Caco-2 (cell line): ENCODE measurements around the gene TTLL5. TPM values are rescaled to one million over a fixed set of nuclear protein-coding genes. Genes with fewer than 3 reads are reported as not detected.

ENCODE experiments used
- BruUV-seq: library from RNA; stranded (reverse); fragments of 400-500 nt; replicated peaks from 2 replicates; lab custom pipeline; 2021; lab: Mats Ljungman, UMichigan
- CTCF ChIA-PET: fragments of 300-600 bp; sonication (Branson Sonifier 250); formaldehyde crosslinking; loops from one replicate; lab custom pipeline; 2022; ENCODE audit warnings: antibody characterized with exemption; lab: Charles Lee
- POLR2A ChIA-PET: fragments of 300-600 bp; sonication (Branson Sonifier 250); formaldehyde crosslinking; loops from one replicate; lab custom pipeline; 2022; ENCODE audit warnings: antibody characterized with exemption; lab: Charles Lee
- DNase-seq, 2 experiments: peaks; one replicate each; pipeline versions ENCODE4 v3.0.0 to v3.0.0-alpha.2; 2020 to 2022
- H3K27me3 ChIP-seq: replicated peaks from 2 replicates; pipeline ENCODE4 v1.6.0; 2011; ENCODE audit warnings: low read length; ENCODE audit not compliant: control insufficient read depth, insufficient read depth
- H3K36me3 ChIP-seq: 2 replicates; pipeline ENCODE4 v1.5.1; 2011; ENCODE audit warnings: low read length; ENCODE audit not compliant: control insufficient read depth, insufficient read depth
- H3K4me1 ChIP-seq: fragments of 250-450 bp; sonication (Bioruptor Pico); 2 replicates; pipeline ENCODE4 v1.5.1; 2020; ENCODE audit warnings: mild to moderate bottlenecking
- H3K4me3 ChIP-seq: 2 replicates; pipeline ENCODE4 v1.5.1; 2011; ENCODE audit warnings: low read depth, mild to moderate bottlenecking, control low read depth, low read length
- H3K9me3 ChIP-seq: fragments of 250-450 bp; sonication (Bioruptor Pico); 2 replicates; pipeline ENCODE4 v1.5.1; 2020; ENCODE audit warnings: mild to moderate bottlenecking, moderate library complexity
- H3K27ac Mint-ChIP-seq: one replicate; pipeline ENCODE4 v1.8.0; 2022; ENCODE audit warnings: mixed read lengths; ENCODE audit not compliant: unreplicated experiment
- H3K27me3 Mint-ChIP-seq: one replicate; pipeline ENCODE4 v1.8.0; 2022; ENCODE audit warnings: mixed read lengths; ENCODE audit not compliant: insufficient read depth, unreplicated experiment
- H3K36me3 Mint-ChIP-seq: one replicate; pipeline ENCODE4 v1.8.0; 2022; ENCODE audit warnings: mild to moderate bottlenecking, mixed read lengths; ENCODE audit not compliant: insufficient read depth, unreplicated experiment
- H3K4me1 Mint-ChIP-seq: one replicate; pipeline ENCODE4 v1.8.0; 2022; ENCODE audit warnings: low read depth, mixed read lengths; ENCODE audit not compliant: unreplicated experiment
- H3K4me3 Mint-ChIP-seq: one replicate; pipeline ENCODE4 v1.8.0; 2022; ENCODE audit warnings: mild to moderate bottlenecking, moderate library complexity, mixed read lengths; ENCODE audit not compliant: unreplicated experiment
- H3K9me3 Mint-ChIP-seq: one replicate; pipeline ENCODE4 v1.8.0; 2022; ENCODE audit warnings: mixed read lengths; ENCODE audit not compliant: unreplicated experiment
- CTCF ChIP-seq, 2 experiments: fragments of 200-600 bp in 1 of 2; IDR thresholded peaks; 1 replicate in 1 of 2; 2 replicates in 1 of 2; pipeline versions ENCODE4 v1.5.1 to v1.8.0; 2011 to 2022; ENCODE audit warnings: antibody characterized with exemption in 1 of 2, control low read depth in 1 of 2, inconsistent platforms in 1 of 2, low read depth in 1 of 2, low read length in 1 of 2, mild to moderate bottlenecking in 1 of 2, moderate library complexity in 1 of 2; ENCODE audit not compliant: insufficient read depth in 1 of 2, severe bottlenecking in 1 of 2, unreplicated experiment in 1 of 2
- intact Hi-C: fragments of 100-400 bp; cut with micrococcal nuclease; formaldehyde crosslinking; loops from one replicate; pipeline ENCODE4 v1.10.0; 2022; ENCODE audit not compliant: unreplicated experiment
- total RNA-seq: library from RNA; stranded (reverse); gene quantifications from 2 replicates; pipeline ENCODE4 v1.2.3, GENCODE V29; 2022

Gene TTLL5
- total RNA-seq, 1 experiment from 2014 or later, result 38.2 TPM

DNA sequence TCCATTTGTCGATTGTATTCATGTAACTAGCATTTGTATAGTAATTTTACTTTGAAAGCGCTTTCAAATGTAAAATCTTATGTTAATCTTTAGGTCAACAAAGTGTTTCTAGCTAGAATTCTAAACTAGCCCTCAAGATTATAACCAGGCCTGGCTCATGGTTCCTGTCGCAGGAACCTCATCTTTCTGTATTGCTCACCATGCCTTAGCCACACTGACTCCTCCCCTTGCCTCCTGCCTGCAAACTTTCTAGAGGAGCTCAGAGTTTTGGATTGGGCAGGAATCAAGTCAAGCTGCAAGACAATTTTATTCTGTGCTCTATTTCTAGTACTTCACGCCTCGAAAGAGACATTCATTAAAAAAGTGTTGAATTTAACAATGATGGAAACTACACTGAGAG lies 220.9 kb downstream of the TTLL5 start:
- no TSS peak for BruUV-seq
- no peak for DNase-seq
- H3K4me3 ChIP-seq, result no peak overlapping the region
- H3K27me3 ChIP-seq, result no peaks in the 10 kb centered on the region
- Mint-ChIP-seq H3K36me3 (peaks cover 4% of the 10 kb centered on the region), H3K9me3 (no peaks in the 10 kb centered on the region), H3K4me3 (no peak overlapping the region), H3K4me1 (peaks cover 8% of the 10 kb centered on the region), H3K27me3 (no peaks in the 10 kb centered on the region), H3K27ac (no peak overlapping the region)
- H3K9me3 ChIP-seq, result no peaks in the 10 kb centered on the region
- peaks cover 2% of the 10 kb centered on the region; the same call in 1 of the 2 replicates for H3K36me3 ChIP-seq
- peaks cover 5% of the 10 kb centered on the region for H3K4me1 ChIP-seq
- CTCF ChIA-PET, result interaction anchor here (0.7 to 1.6 kb wide), 2 partner anchors 91 to 97 kb away, joined by 3 to 4 read pairs; no protein-coding TSS in a partner anchor
- intact Hi-C loops, result no loop called here
- no peak for TF ChIP-seq CTCF (IDR thresholded peaks at IDR 0.05; ENCODE audit: insufficient read depth in 1 of 2, low read depth in 1 of 2, low read length in 1 of 2, severe bottlenecking in 1 of 2, unreplicated experiment in 1 of 2)
- POLR2A ChIA-PET, result no interaction called here

DNA sequence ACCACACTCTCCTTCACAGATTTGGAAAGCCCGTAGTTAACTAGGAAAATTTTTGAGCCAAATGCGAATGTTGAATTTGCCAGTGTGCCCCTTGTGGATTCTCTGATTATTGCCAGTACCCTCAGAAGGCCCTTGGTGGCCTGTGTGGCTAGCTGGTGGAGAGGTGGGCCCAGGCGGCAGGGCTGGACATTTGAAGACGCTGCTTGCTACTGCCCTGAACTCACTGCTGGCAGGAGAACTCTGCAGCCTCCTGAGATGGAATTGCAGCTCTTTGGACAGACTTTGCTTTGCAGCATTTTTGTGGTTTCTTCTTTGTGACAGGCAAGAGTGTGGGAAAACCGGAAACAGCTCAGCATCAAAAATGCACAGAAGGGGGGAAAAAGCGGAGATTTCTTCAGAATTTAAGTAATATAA lies 223.2 kb downstream of the TTLL5 start:
- CTCF ChIA-PET, result interaction anchor here (0.7 to 1.3 kb wide), 2 partner anchors 23 to 89 kb away, joined by 4 read pairs; no protein-coding TSS in a partner anchor
- H3K4me1 ChIP-seq, result no peaks in the 10 kb centered on the region
- H3K4me3 ChIP-seq, result no peak overlapping the region
- no TSS peak for BruUV-seq
- intact Hi-C loops, result no loop called here
- TF ChIP-seq CTCF (IDR thresholded peaks at IDR 0.05; ENCODE audit: insufficient read depth in 1 of 2, low read depth in 1 of 2, low read length in 1 of 2, severe bottlenecking in 1 of 2, unreplicated experiment in 1 of 2), result peak; percentile 9 to 25
- Mint-ChIP-seq H3K27ac (no peak overlapping the region), H3K4me1 (peaks cover 8% of the 10 kb centered on the region), H3K36me3 (peaks cover 9% of the 10 kb centered on the region), H3K9me3 (no peaks in the 10 kb centered on the region), H3K27me3 (no peaks in the 10 kb centered on the region), H3K4me3 (no peak overlapping the region)
- no peaks in the 10 kb centered on the region for H3K27me3 ChIP-seq
- POLR2A ChIA-PET, result no interaction called here
- H3K9me3 ChIP-seq, result no peaks in the 10 kb centered on the region
- peak in 1 of 2 experiments; percentile 11 for DNase-seq
- peaks cover 2% of the 10 kb centered on the region; the same call in 1 of the 2 replicates for H3K36me3 ChIP-seq

GRCh38 chr14:75885829-75886228 lies 224.8 kb downstream of the TTLL5 start:
- no peaks in the 10 kb centered on the region for H3K27me3 ChIP-seq
- H3K36me3 Mint-ChIP-seq, result peaks cover 9% of the 10 kb centered on the region
- no peaks in the 10 kb centered on the region for H3K36me3 ChIP-seq
- no peaks in the 10 kb centered on the region for H3K9me3 Mint-ChIP-seq
- H3K4me3 Mint-ChIP-seq, result no peak overlapping the region
- BruUV-seq, result no TSS peak
- no peak for TF ChIP-seq CTCF (IDR thresholded peaks at IDR 0.05; ENCODE audit: insufficient read depth in 1 of 2, low read depth in 1 of 2, low read length in 1 of 2, severe bottlenecking in 1 of 2, unreplicated experiment in 1 of 2)
- H3K27me3 Mint-ChIP-seq, result no peaks in the 10 kb centered on the region
- ChIA-PET POLR2A (no interaction called here), CTCF (no interaction called here)
- no peak overlapping the region for H3K27ac Mint-ChIP-seq
- H3K9me3 ChIP-seq, result no peaks in the 10 kb centered on the region
- H3K4me1 ChIP-seq, result no peaks in the 10 kb centered on the region
- intact Hi-C loops, result no loop called here
- H3K4me3 ChIP-seq, result no peak overlapping the region
- DNase-seq, result no peak
- H3K4me1 Mint-ChIP-seq, result peaks cover 8% of the 10 kb centered on the region
